Astrocyte of the cerebellum (primary cell): ENCODE measurements around the gene ANKRD30BL.
"Not testable (repeated sequence)": the region's sequence is repeated elsewhere in the genome, so short reads cannot be mapped to it uniquely, and the experiment has no call there.

Experiments used
- DNase-seq: peaks from one replicate; pipeline ENCODE4 v3.0.0-alpha.2; 2011; ENCODE audit warnings: low read depth
- H3K4me3 ChIP-seq: 2 replicates; pipeline ENCODE4 v1.5.1; 2011; ENCODE audit warnings: mild to moderate bottlenecking, low read depth, low read length, moderate library complexity
- CTCF ChIP-seq: IDR thresholded peaks from 2 replicates; pipeline ENCODE4 v1.5.1; 2012; ENCODE audit warnings: low read length, low read depth, moderate library complexity, mild to moderate bottlenecking; ENCODE audit errors: missing control alignments
- in situ Hi-C: cut with HindIII; loops from 2 replicates; pipeline ENCODE4 v1.10.0; 2017; ENCODE audit warnings: low sequenced_read_pairs

Gene ANKRD30BL

GRCh38 chr2:132161161-132162124, at the start of gene ANKRD30BL:
TSS of gene ANKRD30BL (minus strand) at chr2:132161952. CDS start at chr2:132161705, 247 bp downstream.
- DNase-seq, H3K4me3 ChIP-seq, in situ Hi-C loops: not testable (repeated sequence)

DNA sequence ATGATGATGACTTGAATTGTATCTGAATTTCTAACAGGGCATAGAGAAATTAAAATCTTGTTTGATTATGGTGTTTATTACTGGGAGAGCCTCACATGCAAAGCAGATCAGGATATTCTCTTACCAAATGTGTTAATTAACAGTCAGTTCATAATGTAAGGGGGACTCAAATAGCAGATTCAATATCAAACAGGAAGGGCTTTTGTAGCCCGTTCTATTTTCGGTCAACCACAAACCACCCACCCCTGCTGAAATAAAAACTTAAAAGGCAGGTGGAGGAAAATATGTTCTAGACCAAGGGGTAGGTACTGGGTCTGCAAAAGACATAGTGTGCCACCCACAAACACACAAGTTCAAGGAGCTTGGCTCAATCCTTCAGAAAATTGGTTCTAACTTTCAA, 41.1 kb upstream of the ANKRD30BL start:
- DNase-seq, in situ Hi-C loops, H3K4me3 ChIP-seq: not testable (repeated sequence)

DNA sequence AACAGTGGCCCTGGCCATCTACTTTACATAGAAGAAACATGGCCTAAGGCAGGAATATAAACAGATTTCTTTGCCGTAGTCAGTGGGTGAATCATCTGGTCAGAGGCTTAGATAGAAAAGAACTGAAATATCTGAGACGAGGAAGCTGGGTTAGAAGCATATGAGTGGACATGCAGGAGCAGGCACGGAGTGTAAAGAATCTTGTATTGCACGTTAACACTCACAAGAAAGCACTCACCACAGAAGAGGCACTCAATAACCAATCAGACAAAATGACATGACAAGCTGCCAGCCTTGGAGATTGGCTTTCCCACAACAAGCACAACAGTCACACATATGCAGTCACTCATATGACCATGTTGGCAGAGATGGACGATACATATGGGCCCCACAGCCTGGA, 31.1 kb upstream of the ANKRD30BL start:
- in situ Hi-C loops, DNase-seq, H3K4me3 ChIP-seq: not testable (repeated sequence)

DNA sequence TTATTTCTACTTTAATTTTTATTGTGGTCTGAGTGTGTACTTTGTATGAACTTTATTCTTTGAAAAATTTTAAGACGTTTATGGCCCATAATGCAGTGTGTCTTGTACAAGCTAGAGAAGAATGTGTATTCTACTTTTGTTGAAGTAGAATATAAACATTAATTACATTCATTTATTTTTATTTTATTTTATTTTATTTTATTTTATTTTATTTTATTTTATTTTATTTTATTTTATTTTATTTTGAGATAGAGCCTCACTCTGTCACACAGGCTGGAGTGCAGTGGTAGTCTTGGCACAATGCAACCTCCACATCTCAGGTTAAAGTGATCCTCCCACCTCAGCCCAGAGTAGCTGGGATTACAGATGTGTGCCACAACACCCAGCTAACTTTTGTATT, 5.3 kb upstream of the ANKRD30BL start:
- DNase-seq, in situ Hi-C loops, H3K4me3 ChIP-seq: not testable (repeated sequence)

DNA sequence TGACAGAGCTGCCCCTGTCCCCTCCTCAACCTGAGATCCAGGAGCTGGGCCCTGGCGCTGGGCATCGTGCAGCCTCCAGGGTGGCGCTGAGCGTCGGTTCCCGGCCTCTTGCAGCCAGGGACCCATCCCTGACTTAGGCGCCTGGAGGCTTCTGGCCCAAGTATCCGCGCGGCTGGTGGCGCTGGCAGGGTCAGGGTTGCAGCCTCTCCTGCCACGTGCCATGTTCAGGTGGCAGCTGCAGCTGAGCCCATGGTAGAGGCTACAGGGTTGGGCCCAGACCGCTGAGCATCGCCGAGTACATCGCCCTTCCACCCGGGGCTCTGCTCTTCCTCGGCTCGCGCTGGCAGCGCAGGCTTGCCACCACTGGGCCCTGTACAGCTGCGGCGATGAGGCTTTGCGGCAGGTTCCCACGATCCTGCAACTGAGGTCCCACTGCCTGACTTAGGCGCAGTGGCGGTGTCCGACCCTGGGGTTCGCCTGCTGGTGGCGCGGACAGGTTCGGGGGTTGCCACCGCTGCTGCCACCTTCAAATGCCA, 441 bp upstream of the ANKRD30BL start:
- H3K4me3 ChIP-seq, DNase-seq, in situ Hi-C loops: not testable (repeated sequence)

DNA sequence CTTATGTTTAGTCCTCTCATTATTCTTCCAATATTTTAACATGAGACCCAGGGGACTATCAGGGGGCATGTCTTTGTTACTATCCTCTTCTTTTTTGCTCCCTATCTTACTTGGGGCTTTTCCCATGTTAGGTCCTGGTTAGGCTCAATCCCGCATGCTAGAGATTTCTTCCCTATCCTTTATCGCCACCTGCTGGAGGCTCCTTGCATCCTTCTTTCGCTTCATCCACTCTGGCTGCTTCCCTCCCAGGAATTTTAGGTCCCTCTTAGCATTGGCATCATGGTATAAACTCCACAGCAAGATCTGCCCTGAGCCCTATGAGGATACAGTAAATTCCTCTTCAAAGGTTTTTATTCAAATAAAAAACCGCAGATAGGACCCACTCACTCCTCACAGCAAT, 15.0 kb downstream of the ANKRD30BL start:
- DNase-seq, result peak; percentile 43
- peak; percentile 64 for TF ChIP-seq CTCF
- in situ Hi-C loops, H3K4me3 ChIP-seq: not testable (repeated sequence)
